HepG2 (cell line): ENCODE measurements around the gene SECTM1. TPM values are rescaled to one million over a fixed set of nuclear protein-coding genes. Genes with fewer than 3 reads are reported as not detected.

Experiments used
- ARNTL ChIP-seq: sonication (generic); formaldehyde crosslinking; IDR thresholded peaks from 2 replicates; pipeline ENCODE4 v1.4.0; 2020; ENCODE audit warnings: mild to moderate bottlenecking, missing genetic modification reagents
- FOXK2 ChIP-seq: fragments of 450-650 bp; IDR thresholded peaks from 2 replicates; pipeline ENCODE4 v1.6.1; 2016
- HMG20B ChIP-seq: conservative IDR thresholded peaks from 2 replicates; pipeline ENCODE4 v1.6.1; 2016; ENCODE audit warnings: missing genetic modification reagents, missing compliant biosample characterization
- HNF4A ChIP-seq: sonication (generic); formaldehyde crosslinking; IDR thresholded peaks from 2 replicates; pipeline ENCODE4 v1.4.0; 2020; ENCODE audit warnings: missing genetic modification reagents
- KLF6 ChIP-seq: IDR thresholded peaks from 2 replicates; pipeline ENCODE4 v1.8.0; 2016; ENCODE audit warnings: missing biosample characterization, missing genetic modification reagents
- POLR2AphosphoS2 ChIP-seq: IDR thresholded peaks from 2 replicates; pipeline ENCODE4 v1.6.1; 2011; ENCODE audit warnings: low read depth, low read length, improper control_type of control experiment
- RXRB ChIP-seq: IDR thresholded peaks from 2 replicates; pipeline ENCODE4 v1.6.1; 2016; ENCODE audit warnings: borderline replicate concordance, missing genetic modification reagents, missing compliant biosample characterization
- SMAD3 ChIP-seq: sonication (generic); formaldehyde crosslinking; IDR thresholded peaks from 2 replicates; pipeline ENCODE4 v1.4.0; 2020; ENCODE audit warnings: missing genetic modification reagents
- TOE1 ChIP-seq: sonication (generic); formaldehyde crosslinking; IDR thresholded peaks from 2 replicates; pipeline ENCODE4 v1.4.0; 2020; ENCODE audit warnings: mild to moderate bottlenecking, missing genetic modification reagents
- ZBTB40 ChIP-seq, 2 experiments: fragments of 450-650 bp in 1 of 2; sonication (generic) in 1 of 2; formaldehyde crosslinking in 1 of 2; IDR thresholded peaks; 2 replicates each; pipeline versions ENCODE4 v1.6.1 to v1.8.0; 2016 to 2022; ENCODE audit warnings: antibody characterized with exemption in 1 of 2, mild to moderate bottlenecking in 1 of 2, missing genetic modification reagents in 1 of 2
- ZBTB42 ChIP-seq: sonication (generic); formaldehyde crosslinking; IDR thresholded peaks from 2 replicates; pipeline ENCODE4 v1.5.0; 2020; ENCODE audit warnings: mild to moderate bottlenecking, missing genetic modification reagents
- ZNF652 ChIP-seq: IDR thresholded peaks from 2 replicates; pipeline ENCODE4 v1.6.1; 2016; ENCODE audit warnings: low read depth, borderline replicate concordance
- polyA plus RNA-seq, 8 experiments: library from polyadenylated mRNA; depleted of rRNA in 3 of 8; stranded (reverse) in 7 of 8; unstranded in 1 of 8; fragments of >200 nt; fragmentation: Illumina TruSeq in 4 of 8; extraction: Trizol in 4 of 8; gene quantifications; 2 replicates each; pipeline versions ENCODE4 v1.2.1 to v1.2.3, GENCODE V29; 2011 to 2016; ENCODE audit warnings: low read depth in 4 of 8, missing spikeins in 1 of 8, mixed read lengths in 1 of 8; ENCODE audit not compliant: insufficient read depth in 1 of 8
- total RNA-seq, 5 experiments: library from RNA; depleted of rRNA; stranded (reverse); fragments of >200 nt; fragmentation: Illumina TruSeq; extraction: Trizol; gene quantifications; 2 replicates each; pipeline ENCODE4 v1.2.3, GENCODE V29; 2016; ENCODE audit warnings: low read depth in 1 of 5
- TF ChIP-seq, protein P1 (sequence below): IDR thresholded peaks from 2 replicates; pipeline ENCODE4 v1.6.1; 2016; ENCODE audit warnings: mild to moderate bottlenecking
- TF ChIP-seq, protein P2 (sequence below): sonication (generic); formaldehyde crosslinking; conservative IDR thresholded peaks from 2 replicates; pipeline ENCODE4 v1.8.1; 2023; ENCODE audit warnings: missing genetic modification reagents
- TF ChIP-seq, protein P3 (sequence below): IDR thresholded peaks from 2 replicates; pipeline ENCODE4 v1.6.1; 2012; ENCODE audit warnings: low read depth, low read length, improper control_type of control experiment

Gene SECTM1
- total and polyA plus RNA-seq, 2 of the 13 experiments (the other 11 are each of a cell fraction or from before 2014, with no cell fraction given): 3.5 to 5.3 TPM

DNA sequence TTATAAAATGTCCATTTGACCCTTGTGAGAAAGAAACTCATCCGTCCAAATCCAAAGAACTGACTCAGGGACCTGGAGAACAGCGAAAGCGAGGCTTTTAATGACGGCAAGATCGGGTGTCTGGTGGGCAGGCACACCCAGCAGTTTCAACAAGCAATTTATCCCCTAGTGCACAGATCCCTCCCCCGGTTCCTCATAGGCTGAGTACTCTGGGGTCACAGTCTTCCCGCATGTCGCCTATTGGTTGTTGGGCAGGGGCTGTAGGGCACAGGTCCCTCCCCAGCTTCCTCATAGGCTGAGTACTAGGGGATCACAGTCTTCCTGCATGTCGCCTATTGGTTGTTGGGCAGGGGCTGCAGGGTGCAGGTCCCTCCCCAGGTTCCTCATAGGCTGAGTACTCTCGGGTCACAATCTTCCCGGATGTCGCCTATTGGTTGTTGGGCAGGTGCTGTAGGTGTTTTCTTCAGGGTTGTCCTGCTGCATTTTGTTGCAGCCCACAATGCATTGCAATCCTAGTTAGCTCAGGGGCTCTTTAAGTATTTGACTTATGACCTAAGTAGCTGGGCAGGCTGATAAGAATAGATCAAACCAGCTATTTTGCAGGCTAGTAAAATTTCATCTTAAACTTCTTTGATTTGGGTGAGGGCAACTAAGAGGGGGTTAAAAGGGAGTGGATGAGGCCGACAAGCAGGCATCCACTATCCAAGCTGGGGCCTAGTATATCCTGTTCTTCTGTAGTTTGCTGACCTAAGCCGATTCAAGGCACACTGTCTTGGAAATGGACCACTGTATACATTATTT is 34.4 kb upstream of the SECTM1 start (continued):
- TF ChIP-seq ZBTB42 (CRISPR knock-in tag): no peak
- TF ChIP-seq ZBTB40 (IDR thresholded peaks at IDR 0.05): no peak
- peak; percentile 15; the same call in 1 of the 2 replicates for TF ChIP-seq ZBTB40 (CRISPR knock-in tag; IDR thresholded peaks at IDR 0.05)
- TF ChIP-seq ZNF652: peak; percentile 37; the same call in 1 of the 2 replicates
- TF ChIP-seq RXRB (CRISPR knock-in tag): peak; percentile 19; the same call in 1 of the 2 replicates
- TF ChIP-seq KLF6 (CRISPR knock-in tag): 0 out of 2 replicates have a peak, but pooled peaks have one; percentile 62
- TF ChIP-seq, protein P1, sequence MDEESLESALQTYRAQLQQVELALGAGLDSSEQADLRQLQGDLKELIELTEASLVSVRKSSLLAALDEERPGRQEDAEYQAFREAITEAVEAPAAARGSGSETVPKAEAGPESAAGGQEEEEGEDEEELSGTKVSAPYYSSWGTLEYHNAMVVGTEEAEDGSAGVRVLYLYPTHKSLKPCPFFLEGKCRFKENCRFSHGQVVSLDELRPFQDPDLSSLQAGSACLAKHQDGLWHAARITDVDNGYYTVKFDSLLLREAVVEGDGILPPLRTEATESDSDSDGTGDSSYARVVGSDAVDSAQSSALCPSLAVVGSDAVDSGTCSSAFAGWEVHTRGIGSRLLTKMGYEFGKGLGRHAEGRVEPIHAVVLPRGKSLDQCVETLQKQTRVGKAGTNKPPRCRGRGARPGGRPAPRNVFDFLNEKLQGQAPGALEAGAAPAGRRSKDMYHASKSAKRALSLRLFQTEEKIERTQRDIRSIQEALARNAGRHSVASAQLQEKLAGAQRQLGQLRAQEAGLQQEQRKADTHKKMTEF (CRISPR knock-in tag): peak; percentile 49
- peak; percentile 27; the same call in 1 of the 2 replicates for TF ChIP-seq FOXK2
- TF ChIP-seq, protein P2, sequence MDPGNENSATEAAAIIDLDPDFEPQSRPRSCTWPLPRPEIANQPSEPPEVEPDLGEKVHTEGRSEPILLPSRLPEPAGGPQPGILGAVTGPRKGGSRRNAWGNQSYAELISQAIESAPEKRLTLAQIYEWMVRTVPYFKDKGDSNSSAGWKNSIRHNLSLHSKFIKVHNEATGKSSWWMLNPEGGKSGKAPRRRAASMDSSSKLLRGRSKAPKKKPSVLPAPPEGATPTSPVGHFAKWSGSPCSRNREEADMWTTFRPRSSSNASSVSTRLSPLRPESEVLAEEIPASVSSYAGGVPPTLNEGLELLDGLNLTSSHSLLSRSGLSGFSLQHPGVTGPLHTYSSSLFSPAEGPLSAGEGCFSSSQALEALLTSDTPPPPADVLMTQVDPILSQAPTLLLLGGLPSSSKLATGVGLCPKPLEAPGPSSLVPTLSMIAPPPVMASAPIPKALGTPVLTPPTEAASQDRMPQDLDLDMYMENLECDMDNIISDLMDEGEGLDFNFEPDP (CRISPR knock-in tag): no peak
- 0 out of 2 replicates have a peak, but pooled peaks have one; percentile 19 for TF ChIP-seq TOE1 (CRISPR knock-in tag)
- TF ChIP-seq, protein P3, sequence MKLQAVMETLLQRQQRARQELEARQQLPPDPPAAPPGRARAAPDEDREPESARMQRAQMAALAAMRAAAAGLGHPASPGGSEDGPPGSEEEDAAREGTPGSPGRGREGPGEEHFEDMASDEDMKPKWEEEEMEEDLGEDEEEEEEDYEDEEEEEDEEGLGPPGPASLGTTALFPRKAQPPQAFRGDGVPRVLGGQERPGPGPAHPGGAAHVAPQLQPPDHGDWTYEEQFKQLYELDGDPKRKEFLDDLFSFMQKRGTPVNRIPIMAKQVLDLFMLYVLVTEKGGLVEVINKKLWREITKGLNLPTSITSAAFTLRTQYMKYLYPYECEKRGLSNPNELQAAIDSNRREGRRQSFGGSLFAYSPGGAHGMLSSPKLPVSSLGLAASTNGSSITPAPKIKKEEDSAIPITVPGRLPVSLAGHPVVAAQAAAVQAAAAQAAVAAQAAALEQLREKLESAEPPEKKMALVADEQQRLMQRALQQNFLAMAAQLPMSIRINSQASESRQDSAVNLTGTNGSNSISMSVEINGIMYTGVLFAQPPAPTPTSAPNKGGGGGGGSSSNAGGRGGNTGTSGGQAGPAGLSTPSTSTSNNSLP: peak; percentile 34; the same call in 1 of the 2 replicates
- peak; percentile 65; the same call in 1 of the 2 replicates for TF ChIP-seq POLR2AphosphoS2
- TF ChIP-seq HMG20B (CRISPR knock-in tag): no peak
- TF ChIP-seq SMAD3 (CRISPR knock-in tag): 0 out of 2 replicates have a peak, but pooled peaks have one; percentile 58
- TF ChIP-seq HNF4A (CRISPR knock-in tag): no peak
- no peak for TF ChIP-seq ARNTL
